ENCODE results near the gene PPP5C. TPM values are rescaled to one million over a fixed set of nuclear protein-coding genes. Genes with fewer than 3 reads are reported as not detected.

Gene PPP5C
- polyA plus RNA-seq, 1 donor from 2014 or later = 99.3 TPM

GRCh38 chr19:46407856-46408663 is 61.2 kb downstream of the PPP5C start:
- Histone ChIP-seq H3K27me3 (ENCODE audit: insufficient read depth, low read depth, low read length) (no peaks in the 10 kb centered on the region), H3K4me2 (ENCODE audit: low read length) (no peak overlapping the region), H3K27ac (ENCODE audit: low read length) (peak overlapping the region; percentile 59), H3K36me3 (ENCODE audit: insufficient read depth, low read length) (no peaks in the 10 kb centered on the region), H3F3A (ENCODE audit: insufficient read depth, low read length, poor library complexity, severe bottlenecking) (no peaks in the 10 kb centered on the region), H3K79me2 (replicated peaks; ENCODE audit: insufficient read depth, low read length) (peaks cover 15% of the 10 kb centered on the region), H4K20me1 (ENCODE audit: insufficient read depth) (no peaks in the 10 kb centered on the region), H3K4me3 (ENCODE audit: low read length) (peak overlapping the region; percentile 40), H3K9ac (ENCODE audit: low read length) (peak overlapping the region; percentile 56), H3K9me3 (ENCODE audit: low read length) (no peaks in the 10 kb centered on the region), H2AFZ (ENCODE audit: low read depth, low read length) (peak overlapping the region; percentile 32), H3K9me2 (ENCODE audit: insufficient read depth, low read length) (no peaks in the 10 kb centered on the region)
- TF ChIP-seq CTCF (IDR thresholded peaks at IDR 0.05; ENCODE audit: poor library complexity, severe bottlenecking) = no peak
- TF ChIP-seq POLR2AphosphoS5 (IDR thresholded peaks at IDR 0.05) = peak; percentile 18

- Histone ChIP-seq H3K9me2 (ENCODE audit: insufficient read depth, low read length) (no peaks in the 10 kb centered on the region), H3K36me3 (ENCODE audit: insufficient read depth, low read length) (no peaks in the 10 kb centered on the region), H3K9ac (ENCODE audit: low read length) (peak overlapping the region; percentile 56), H3K79me2 (replicated peaks; ENCODE audit: insufficient read depth, low read length) (peaks cover 15% of the 10 kb centered on the region), H3K4me3 (ENCODE audit: low read length) (peak overlapping the region; percentile 40), H3K27ac (ENCODE audit: low read length) (peak overlapping the region; percentile 59), H3K27me3 (ENCODE audit: insufficient read depth, low read depth, low read length) (no peaks in the 10 kb centered on the region), H3K4me2 (ENCODE audit: low read length) (no peak overlapping the region), H4K20me1 (ENCODE audit: insufficient read depth) (no peaks in the 10 kb centered on the region), H3K9me3 (ENCODE audit: low read length) (no peaks in the 10 kb centered on the region), H3F3A (ENCODE audit: insufficient read depth, low read length, poor library complexity, severe bottlenecking) (no peaks in the 10 kb centered on the region), H2AFZ (ENCODE audit: low read depth, low read length) (peak overlapping the region; percentile 32)
- TF ChIP-seq EP300 (conservative IDR thresholded peaks at IDR 0.05; ENCODE audit: poor library complexity, severe bottlenecking) (no peak), POLR2AphosphoS5 (IDR thresholded peaks at IDR 0.05) (no peak), TAF1 (IDR thresholded peaks at IDR 0.05; ENCODE audit: low read depth) (no peak), EZH2 (IDR thresholded peaks at IDR 0.05; ENCODE audit: borderline replicate concordance, insufficient read depth, low read length, poor library complexity, severe bottlenecking) (no peak), MXI1 (conservative IDR thresholded peaks at IDR 0.05; ENCODE audit: poor library complexity, severe bottlenecking) (no peak)
These were observed 61.8 kb downstream of the PPP5C start for GRCh38 chr19:46408664-46409039.

- Histone ChIP-seq H3K27me3 (ENCODE audit: insufficient read depth, low read depth, low read length) (no peaks in the 10 kb centered on the region), H3K4me3 (ENCODE audit: low read length) (no peak overlapping the region), H3K79me2 (replicated peaks; ENCODE audit: insufficient read depth, low read length) (peaks cover 15% of the 10 kb centered on the region), H3K36me3 (ENCODE audit: insufficient read depth, low read length) (no peaks in the 10 kb centered on the region), H2AFZ (ENCODE audit: low read depth, low read length) (no peak overlapping the region), H3K9me3 (ENCODE audit: low read length) (no peaks in the 10 kb centered on the region), H3K9me2 (ENCODE audit: insufficient read depth, low read length) (no peaks in the 10 kb centered on the region), H3K4me2 (ENCODE audit: low read length) (no peak overlapping the region), H3K9ac (ENCODE audit: low read length) (no peak overlapping the region), H3F3A (ENCODE audit: insufficient read depth, low read length, poor library complexity, severe bottlenecking) (no peaks in the 10 kb centered on the region), H3K27ac (ENCODE audit: low read length) (no peak overlapping the region), H4K20me1 (ENCODE audit: insufficient read depth) (no peaks in the 10 kb centered on the region)
- TF ChIP-seq EZH2 (IDR thresholded peaks at IDR 0.05; ENCODE audit: borderline replicate concordance, insufficient read depth, low read length, poor library complexity, severe bottlenecking) (no peak), POLR2AphosphoS5 (IDR thresholded peaks at IDR 0.05) (no peak), CTCF (IDR thresholded peaks at IDR 0.05; ENCODE audit: poor library complexity, severe bottlenecking) (no peak), RAD21 (conservative IDR thresholded peaks at IDR 0.05) (no peak), MXI1 (conservative IDR thresholded peaks at IDR 0.05; ENCODE audit: poor library complexity, severe bottlenecking) (no peak), TAF1 (IDR thresholded peaks at IDR 0.05; ENCODE audit: low read depth) (no peak), REST (IDR thresholded peaks at IDR 0.05; ENCODE audit: borderline replicate concordance) (no peak), EP300 (conservative IDR thresholded peaks at IDR 0.05; ENCODE audit: poor library complexity, severe bottlenecking) (no peak), SMC3 (conservative IDR thresholded peaks at IDR 0.05; ENCODE audit: poor library complexity) (no peak)
These were observed 62.3 kb downstream of the PPP5C start for GRCh38 chr19:46409191-46409590.
